HepG2 (cell line): ENCODE data around the gene GNL3. TPM values are rescaled to one million over a fixed set of nuclear protein-coding genes. Genes with fewer than 3 reads are reported as not detected.

Source experiments
- ARHGAP35 ChIP-seq: sonication (generic); formaldehyde crosslinking; IDR thresholded peaks from 2 replicates; pipeline ENCODE4 v1.9.0; 2022; ENCODE audit warnings: mild to moderate bottlenecking, inconsistent platforms, moderate library complexity, missing genetic modification reagents, borderline replicate concordance
- ATF5 ChIP-seq: sonication (generic); formaldehyde crosslinking; IDR thresholded peaks from 2 replicates; pipeline ENCODE4 v1.4.0; 2020; ENCODE audit warnings: mild to moderate bottlenecking, low read depth, missing genetic modification reagents
- ATM ChIP-seq: fragments of 450-650 bp; IDR thresholded peaks from 2 replicates; pipeline ENCODE4 v1.7.1; 2017; ENCODE audit warnings: mild to moderate bottlenecking, borderline replicate concordance
- EED ChIP-seq: sonication (generic); formaldehyde crosslinking; IDR thresholded peaks from 2 replicates; pipeline ENCODE4 v1.5.0; 2020; ENCODE audit warnings: mild to moderate bottlenecking, missing genetic modification reagents
- FOXO1 ChIP-seq: sonication (generic); formaldehyde crosslinking; IDR thresholded peaks from 2 replicates; pipeline ENCODE4 v1.4.0; 2020; ENCODE audit warnings: missing genetic modification reagents
- HIC2 ChIP-seq: sonication (generic); formaldehyde crosslinking; IDR thresholded peaks from 2 replicates; pipeline ENCODE4 v1.9.0; 2022; ENCODE audit warnings: low read depth, missing genetic modification reagents
- HMG20B ChIP-seq: conservative IDR thresholded peaks from 2 replicates; pipeline ENCODE4 v1.6.1; 2016; ENCODE audit warnings: missing genetic modification reagents, missing compliant biosample characterization
- KDM6A ChIP-seq: IDR thresholded peaks from 2 replicates; pipeline ENCODE4 v1.6.1; 2016; ENCODE audit warnings: low read depth
- LBX2 ChIP-seq: sonication (generic); formaldehyde crosslinking; IDR thresholded peaks from 2 replicates; pipeline ENCODE4 v1.5.0; 2020; ENCODE audit warnings: missing genetic modification reagents, mild to moderate bottlenecking, borderline replicate concordance
- MXD3 ChIP-seq: IDR thresholded peaks from 2 replicates; pipeline ENCODE4 v1.6.1; 2016; ENCODE audit warnings: mild to moderate bottlenecking, missing biosample characterization, missing genetic modification reagents
- NR3C1 ChIP-seq: sonication (generic); formaldehyde crosslinking; IDR thresholded peaks from 2 replicates; pipeline ENCODE4 v1.4.0; 2020; ENCODE audit warnings: missing genetic modification reagents
- PCBP1 ChIP-seq: fragments of 200-400 bp; formaldehyde crosslinking; IDR thresholded peaks from 2 replicates; pipeline ENCODE4 v1.6.1; 2017; ENCODE audit warnings: mild to moderate bottlenecking, low read depth, low read length, borderline replicate concordance
- PCBP2 ChIP-seq: fragments of 200-400 bp; formaldehyde crosslinking; optimal IDR thresholded peaks from 2 replicates; pipeline ENCODE3; 2018; ENCODE audit warnings: low read length, low read depth; ENCODE audit not compliant: poor library complexity, severe bottlenecking
- SIN3B ChIP-seq: fragments of 150-350 bp; IDR thresholded peaks from 2 replicates; pipeline ENCODE4 v1.6.1; 2014; ENCODE audit warnings: low read length
- SIX4 ChIP-seq: sonication (generic); formaldehyde crosslinking; IDR thresholded peaks from 2 replicates; pipeline ENCODE4 v1.4.0; 2020; ENCODE audit warnings: missing genetic modification reagents
- TAF1 ChIP-seq: sonication (generic); formaldehyde crosslinking; IDR thresholded peaks from 2 replicates; pipeline ENCODE4 v1.4.0; 2020; ENCODE audit warnings: missing genetic modification reagents
- TGIF2 ChIP-seq: IDR thresholded peaks from 2 replicates; pipeline ENCODE4 v1.6.1; 2016; ENCODE audit warnings: control low read depth, missing compliant biosample characterization
- TSC22D2 ChIP-seq: sonication (generic); formaldehyde crosslinking; IDR thresholded peaks from 2 replicates; pipeline ENCODE4 v1.5.1; 2020; ENCODE audit warnings: missing genetic modification reagents, mild to moderate bottlenecking, borderline replicate concordance
- ZBTB34 ChIP-seq: sonication (generic); formaldehyde crosslinking; IDR thresholded peaks from 2 replicates; pipeline ENCODE4 v1.8.0; 2022; ENCODE audit warnings: mild to moderate bottlenecking, missing genetic modification reagents
- ZFP90 ChIP-seq: sonication (generic); formaldehyde crosslinking; IDR thresholded peaks from 2 replicates; pipeline ENCODE4 v1.8.0; 2022; ENCODE audit warnings: missing genetic modification reagents, mild to moderate bottlenecking, inconsistent platforms, borderline replicate concordance
- ZNF17 ChIP-seq: sonication (generic); formaldehyde crosslinking; IDR thresholded peaks from 2 replicates; pipeline ENCODE4 v1.5.0; 2020; ENCODE audit warnings: mild to moderate bottlenecking, missing genetic modification reagents
- ZNF30 ChIP-seq: sonication (generic); formaldehyde crosslinking; IDR thresholded peaks from 2 replicates; pipeline ENCODE4 v1.5.0; 2020; ENCODE audit warnings: mild to moderate bottlenecking, missing genetic modification reagents
- ZNF660 ChIP-seq: sonication (generic); formaldehyde crosslinking; IDR thresholded peaks from 2 replicates; pipeline ENCODE4 v1.5.1; 2020; ENCODE audit warnings: mild to moderate bottlenecking, low read depth, missing genetic modification reagents, borderline replicate concordance
- ZNF703 ChIP-seq: sonication (generic); formaldehyde crosslinking; IDR thresholded peaks from 2 replicates; pipeline ENCODE4 v1.5.1; 2020; ENCODE audit warnings: missing genetic modification reagents, mild to moderate bottlenecking, moderate library complexity, borderline replicate concordance
- ZNF883 ChIP-seq: sonication (generic); formaldehyde crosslinking; IDR thresholded peaks from 2 replicates; pipeline ENCODE4 v1.5.1; 2020; ENCODE audit warnings: mild to moderate bottlenecking, missing genetic modification reagents; ENCODE audit errors: not compliant biosample characterization
- polyA plus RNA-seq, 8 experiments: library from polyadenylated mRNA; depleted of rRNA in 3 of 8; stranded (reverse) in 7 of 8; unstranded in 1 of 8; fragments of >200 nt; fragmentation: Illumina TruSeq in 4 of 8; extraction: Trizol in 4 of 8; gene quantifications; 2 replicates each; pipeline versions ENCODE4 v1.2.1 to v1.2.3, GENCODE V29; 2011 to 2016; ENCODE audit warnings: low read depth in 4 of 8, missing spikeins in 1 of 8, mixed read lengths in 1 of 8; ENCODE audit not compliant: insufficient read depth in 1 of 8
- total RNA-seq, 5 experiments: library from RNA; depleted of rRNA; stranded (reverse); fragments of >200 nt; fragmentation: Illumina TruSeq; extraction: Trizol; gene quantifications; 2 replicates each; pipeline ENCODE4 v1.2.3, GENCODE V29; 2016; ENCODE audit warnings: low read depth in 1 of 5

Gene GNL3
- total and polyA plus RNA-seq, 2 of the 13 experiments (the other 11 are each of a cell fraction or from before 2014, with no cell fraction given) = 129 to 257 TPM

- TF ChIP-seq ZBTB34 (CRISPR knock-in tag) (no peak; the same call in 1 of the 2 replicates), KDM6A (no peak), ATM (no peak), ATF5 (CRISPR knock-in tag) (peak; percentile 75; the same call in 1 of the 2 replicates), NR3C1 (CRISPR knock-in tag) (no peak), LBX2 (CRISPR knock-in tag) (0 out of 2 replicates have a peak, but pooled peaks have one; percentile 27), MXD3 (CRISPR knock-in tag) (peak; percentile 73), FOXO1 (CRISPR knock-in tag) (peak; percentile 61; the same call in 1 of the 2 replicates), SIN3B (no peak), TGIF2 (peak; percentile 65; the same call in 1 of the 2 replicates), PCBP2 (no peak), ZFP90 (CRISPR knock-in tag) (peak; percentile 77; the same call in 1 of the 2 replicates), ZNF883 (CRISPR knock-in tag) (peak; percentile 80), ZNF17 (CRISPR knock-in tag) (no peak), ARHGAP35 (CRISPR knock-in tag) (peak; percentile 33; the same call in 1 of the 2 replicates), EED (CRISPR knock-in tag) (peak; percentile 74; the same call in 1 of the 2 replicates), TAF1 (CRISPR knock-in tag) (peak; percentile 85), ZNF703 (CRISPR knock-in tag) (no peak), SIX4 (no peak), ZNF30 (CRISPR knock-in tag) (no peak), PCBP1 (no peak), HIC2 (CRISPR knock-in tag) (no peak; the same call in 1 of the 2 replicates), ZNF660 (CRISPR knock-in tag) (no peak), HMG20B (CRISPR knock-in tag) (no peak), TSC22D2 (CRISPR knock-in tag) (no peak)
Measured at GRCh38 chr3:52705688-52706686, 20.2 kb downstream of the GNL3 start, which contains the start of the genes GLT8D1 and SPCS1 (continued).
